Fibroblast of lung (primary cell): Measurements from ENCODE around the gene ACP6.

Source experiments
- EZH2 ChIP-seq: IDR thresholded peaks from 2 replicates; pipeline ENCODE4 v1.5.1; 2012; ENCODE audit warnings: low read length, control low read depth, mild to moderate bottlenecking; ENCODE audit errors: missing control alignments
- TF ChIP-seq, protein P1 (sequence below), 2 donors: IDR thresholded peaks in 1 of 2; conservative IDR thresholded peaks in 1 of 2; 1 replicate in 1 of 2; 2 replicates in 1 of 2; pipeline ENCODE4 v1.5.1; 2011 to 2012; ENCODE audit warnings: low read length in 2 of 2, control low read depth in 1 of 2, inconsistent platforms in 1 of 2, low read depth in 1 of 2, mild to moderate bottlenecking in 1 of 2

- TF ChIP-seq, protein P1, sequence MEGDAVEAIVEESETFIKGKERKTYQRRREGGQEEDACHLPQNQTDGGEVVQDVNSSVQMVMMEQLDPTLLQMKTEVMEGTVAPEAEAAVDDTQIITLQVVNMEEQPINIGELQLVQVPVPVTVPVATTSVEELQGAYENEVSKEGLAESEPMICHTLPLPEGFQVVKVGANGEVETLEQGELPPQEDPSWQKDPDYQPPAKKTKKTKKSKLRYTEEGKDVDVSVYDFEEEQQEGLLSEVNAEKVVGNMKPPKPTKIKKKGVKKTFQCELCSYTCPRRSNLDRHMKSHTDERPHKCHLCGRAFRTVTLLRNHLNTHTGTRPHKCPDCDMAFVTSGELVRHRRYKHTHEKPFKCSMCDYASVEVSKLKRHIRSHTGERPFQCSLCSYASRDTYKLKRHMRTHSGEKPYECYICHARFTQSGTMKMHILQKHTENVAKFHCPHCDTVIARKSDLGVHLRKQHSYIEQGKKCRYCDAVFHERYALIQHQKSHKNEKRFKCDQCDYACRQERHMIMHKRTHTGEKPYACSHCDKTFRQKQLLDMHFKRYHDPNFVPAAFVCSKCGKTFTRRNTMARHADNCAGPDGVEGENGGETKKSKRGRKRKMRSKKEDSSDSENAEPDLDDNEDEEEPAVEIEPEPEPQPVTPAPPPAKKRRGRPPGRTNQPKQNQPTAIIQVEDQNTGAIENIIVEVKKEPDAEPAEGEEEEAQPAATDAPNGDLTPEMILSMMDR (conservative IDR thresholded peaks at IDR 0.05 in 1 of 2, IDR thresholded peaks at IDR 0.05 in 1 of 2; ENCODE audit: low read depth in 1 of 2, low read length in 2 of 2) = no peak
- TF ChIP-seq EZH2 = no peak
These were observed 3.5 kb upstream of the ACP6 start for GRCh38 chr1:147673816-147674215.
